AG08396 (cell line): ENCODE data around the gene TYMP.
"Not testable (repeated sequence)": the region's sequence is repeated elsewhere in the genome, so short reads cannot be mapped to it uniquely, and the experiment has no call there.

Source experiments
- DNase-seq: peaks from one replicate; pipeline ENCODE4 v3.0.0; 2012; ENCODE audit warnings: low spot score, mixed read lengths

The TYMP gene

GRCh38 chr22:50524676-50525103, 5.1 kb downstream of the TYMP start:
- no peak for DNase-seq

- DNase-seq, result no peak
Observed at GRCh38 chr22:50523806-50524675, 5.8 kb downstream of the TYMP start.

GRCh38 chr22:50523458-50523805, 6.4 kb downstream of the TYMP start:
- no peak for DNase-seq

- DNase-seq, result no peak
Observed at GRCh38 chr22:50522806-50523438, 6.9 kb downstream of the TYMP start.

GRCh38 chr22:50522208-50522805, 7.5 kb downstream of the TYMP start:
- no peak for DNase-seq

- no peak for DNase-seq
Observed at GRCh38 chr22:50521710-50522109, 8.1 kb downstream of the TYMP start.

- no peak for DNase-seq
Observed at GRCh38 chr22:50520826-50521453, 8.9 kb downstream of the TYMP start.

GRCh38 chr22:50520184-50520583, 9.6 kb downstream of the TYMP start:
- DNase-seq, result not testable (repeated sequence)

- no peak for DNase-seq
Observed at GRCh38 chr22:50519151-50519550, 10.7 kb downstream of the TYMP start.

- DNase-seq, result no peak
Observed at GRCh38 chr22:50518606-50519005, 11.2 kb downstream of the TYMP start.

GRCh38 chr22:50517495-50518260, 12.1 kb downstream of the TYMP start:
- no peak for DNase-seq

GRCh38 chr22:50516891-50517290, 12.9 kb downstream of the TYMP start:
- DNase-seq, result no peak

GRCh38 chr22:50516068-50516467, 13.7 kb downstream of the TYMP start:
- DNase-seq, result no peak

- DNase-seq, result no peak
Observed at GRCh38 chr22:50513175-50513574, 16.6 kb downstream of the TYMP start.

GRCh38 chr22:50508897-50509296, 20.9 kb downstream of the TYMP start:
- DNase-seq, result no peak

GRCh38 chr22:50507991-50508884, 21.6 kb downstream of the TYMP start, which contains the start of gene NCAPH2:
NCAPH2 (plus strand) TSS chr22:50508224; CDS start chr22:50508338, 114 bp downstream.
- peak; percentile 100 for DNase-seq

GRCh38 chr22:50507421-50507990, 22.3 kb downstream of the TYMP start, which contains the start of gene LMF2:
LMF2 (minus strand) TSS chr22:50507702; CDS start chr22:50507675, 27 bp downstream.
- DNase-seq, result no peak

- DNase-seq, result no peak
Observed at GRCh38 chr22:50506611-50507420, 23.0 kb downstream of the TYMP start.
